HEK293T (cell line): Measurements from ENCODE around the gene LRIG1.

Experiments used
- BHLHE40 ChIP-seq: fragments of 450-650 bp; IDR thresholded peaks from 2 replicates; pipeline ENCODE4 v1.6.1; 2016; ENCODE audit warnings: mild to moderate bottlenecking, moderate library complexity, borderline replicate concordance
- CTBP1 ChIP-seq: fragments of 450-650 bp; IDR thresholded peaks from 2 replicates; pipeline ENCODE4 v1.6.1; 2016; ENCODE audit warnings: borderline replicate concordance
- ELF4 ChIP-seq: fragments of 450-650 bp; IDR thresholded peaks from 2 replicates; pipeline ENCODE4 v1.6.1; 2017; ENCODE audit warnings: antibody characterized with exemption
- FOXA1 ChIP-seq: fragments of 450-650 bp; IDR thresholded peaks from 2 replicates; pipeline ENCODE4 v1.6.1; 2016; ENCODE audit warnings: mild to moderate bottlenecking
- FOXK2 ChIP-seq: fragments of 450-650 bp; IDR thresholded peaks from 2 replicates; pipeline ENCODE4 v1.6.1; 2016; ENCODE audit warnings: mild to moderate bottlenecking
- PKNOX1 ChIP-seq: fragments of 450-650 bp; IDR thresholded peaks from 2 replicates; pipeline ENCODE4 v1.6.1; 2016
- SP1 ChIP-seq: fragments of 450-650 bp; IDR thresholded peaks from 2 replicates; pipeline ENCODE4 v1.6.1; 2017
- SUZ12 ChIP-seq: fragments of 450-650 bp; IDR thresholded peaks from 2 replicates; pipeline ENCODE4 v1.6.1; 2016; ENCODE audit warnings: mild to moderate bottlenecking
- TARDBP ChIP-seq: fragments of 450-650 bp; IDR thresholded peaks from 2 replicates; pipeline ENCODE4 v1.6.1; 2016
- ZNF384 ChIP-seq: fragments of 450-650 bp; IDR thresholded peaks from 2 replicates; pipeline ENCODE4 v1.6.1; 2016

- no peak for TF ChIP-seq BHLHE40
- TF ChIP-seq TARDBP = no peak
- TF ChIP-seq ZNF384 = no peak
- TF ChIP-seq SUZ12 = no peak
- no peak for TF ChIP-seq FOXA1
- TF ChIP-seq SP1 = no peak
- TF ChIP-seq ELF4 = no peak
- TF ChIP-seq CTBP1 = no peak
- no peak for TF ChIP-seq FOXK2
- TF ChIP-seq PKNOX1 = no peak
These were observed 124.3 kb downstream of the LRIG1 start for GRCh38 chr3:66376568-66376967.
